ENCODE results near the gene XPO5.
A peak's percentile ranks its signal among the peaks of the same experiment; 100 is the strongest.

Gene XPO5

GRCh38 chr6:43494766-43495165 lies 81.1 kb downstream of the XPO5 start:
- DNase-seq: no peak

DNA sequence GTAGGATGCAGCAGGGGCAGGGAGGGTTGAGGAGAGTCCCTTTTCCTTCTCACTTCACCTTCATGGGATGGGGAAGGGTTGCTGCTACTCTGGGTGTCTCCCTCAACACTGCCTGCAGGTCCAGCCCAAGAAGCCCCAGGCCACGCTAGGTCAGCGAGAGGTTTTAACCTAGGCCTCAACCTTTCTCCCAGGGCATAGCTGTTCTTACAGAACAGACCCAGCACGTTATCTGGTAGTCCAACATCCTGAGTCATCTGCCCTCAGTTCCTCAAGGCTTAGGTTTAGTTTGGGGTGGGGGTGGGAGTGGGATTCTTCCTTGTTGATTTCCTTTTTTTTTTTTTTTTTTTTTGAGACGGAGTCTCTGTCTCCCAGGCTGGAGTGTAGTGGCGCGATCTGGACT lies 81.5 kb downstream of the XPO5 start:
- no peak for DNase-seq

- no peak for DNase-seq
Measured at GRCh38 chr6:43493833-43494232, 82.0 kb downstream of the XPO5 start.

DNA sequence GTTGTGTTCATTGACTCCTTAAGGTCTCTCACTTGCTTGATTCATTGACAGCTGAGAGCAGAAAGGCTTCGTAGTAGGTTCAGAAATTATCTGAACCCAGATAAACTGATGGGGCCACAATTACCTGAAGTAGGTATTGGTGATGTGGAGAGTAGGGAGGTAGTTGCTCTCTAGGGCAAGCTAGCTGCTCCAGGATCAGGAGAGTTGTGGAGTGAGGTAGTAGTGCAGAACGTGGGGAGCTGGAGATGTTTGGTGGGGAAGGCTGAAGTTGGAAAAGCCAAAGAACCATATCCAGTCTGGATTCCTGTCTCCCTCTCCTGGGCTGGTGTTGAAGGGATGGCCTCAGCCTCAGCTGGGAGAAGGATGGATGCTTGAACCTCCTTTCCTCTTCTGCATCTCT lies 82.6 kb downstream of the XPO5 start:
- DNase-seq: no peak

- DNase-seq: no peak
Measured at GRCh38 chr6:43492673-43493072, 83.2 kb downstream of the XPO5 start.

DNA sequence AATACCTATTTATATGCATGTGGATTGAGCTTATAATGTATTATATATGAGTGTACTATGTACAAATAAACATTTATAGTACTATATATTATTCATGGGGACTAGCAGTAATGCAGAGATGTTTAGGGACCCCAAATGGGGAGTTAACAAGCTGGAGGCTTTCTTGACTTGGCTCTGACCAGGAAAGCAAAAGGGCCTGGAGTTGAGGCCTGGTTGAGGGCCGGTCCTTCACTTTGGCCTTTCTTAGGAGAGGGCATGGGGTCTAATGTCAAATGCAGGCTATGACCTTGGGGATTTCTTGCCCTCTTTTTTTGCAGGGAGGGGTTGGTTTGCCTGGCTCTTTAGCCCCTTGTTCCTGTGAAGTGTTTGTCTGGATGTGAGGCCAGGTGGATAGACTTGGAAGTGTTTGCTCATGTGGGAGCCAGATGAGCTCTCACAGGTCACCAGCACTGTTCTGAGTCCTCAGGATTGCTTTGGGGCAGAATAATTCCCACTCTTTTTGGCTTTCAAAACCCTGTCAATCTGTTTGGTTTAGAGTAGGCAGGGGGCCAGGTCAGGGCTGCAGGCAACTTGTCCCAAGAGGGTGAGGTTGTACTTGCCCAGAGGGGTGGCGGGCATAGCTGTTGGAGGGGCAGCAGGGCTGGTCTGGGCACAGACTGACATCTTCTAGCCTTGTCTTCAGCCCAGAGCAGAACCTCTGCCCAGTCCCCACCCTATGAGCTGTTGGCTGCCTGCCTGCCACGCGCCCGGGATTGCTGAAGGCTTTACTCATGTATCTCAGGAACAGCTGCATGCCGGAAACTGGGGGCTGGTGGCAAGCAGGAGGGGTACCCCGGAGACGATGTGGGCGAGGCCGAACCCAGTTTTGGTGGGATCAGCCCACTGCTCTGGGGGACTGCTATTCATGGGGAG lies 83.8 kb downstream of the XPO5 start:
- no peak for DNase-seq

- DNase-seq: no peak
Measured at GRCh38 chr6:43490523-43490939, 85.3 kb downstream of the XPO5 start.

DNA sequence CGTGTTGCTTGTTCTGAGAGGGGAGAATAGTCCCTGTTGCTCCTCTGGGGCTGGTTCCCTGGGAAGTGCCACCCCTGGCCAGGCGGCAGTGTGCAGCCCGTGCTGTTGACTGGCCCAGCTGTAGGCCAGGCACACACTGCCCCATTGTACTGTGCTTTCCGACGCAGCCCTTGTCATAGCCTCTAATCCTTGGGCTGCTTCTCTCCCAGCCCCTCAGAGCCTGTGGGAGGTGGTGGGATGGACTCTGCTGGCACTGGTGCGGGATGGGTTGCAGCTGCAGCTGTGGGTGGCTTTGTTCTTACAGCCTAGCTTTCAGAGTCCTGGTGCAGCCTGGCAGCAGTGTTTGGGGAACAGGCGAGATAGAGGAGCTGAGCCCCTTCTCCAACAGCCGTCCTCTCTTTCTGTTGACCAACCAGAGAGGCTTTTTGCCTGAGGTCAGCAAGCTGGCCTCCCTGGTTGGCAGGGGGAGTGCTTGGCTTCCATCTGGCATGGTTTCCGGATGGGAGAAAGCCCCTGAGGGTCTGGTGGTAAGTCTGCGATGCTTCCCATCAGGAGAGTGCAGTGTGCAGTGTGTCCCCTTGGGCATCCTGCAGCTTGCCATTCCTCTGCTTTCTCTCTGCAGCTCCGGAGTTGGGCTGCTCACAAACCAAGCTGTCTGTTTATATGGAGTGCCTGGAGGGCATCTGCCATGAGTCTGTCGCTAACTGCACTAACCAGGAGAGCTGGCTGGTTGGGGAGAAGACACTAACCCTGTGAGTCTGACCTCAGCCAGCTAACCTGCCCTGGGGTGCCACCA lies 86.4 kb downstream of the XPO5 start:
- no peak for DNase-seq

DNA sequence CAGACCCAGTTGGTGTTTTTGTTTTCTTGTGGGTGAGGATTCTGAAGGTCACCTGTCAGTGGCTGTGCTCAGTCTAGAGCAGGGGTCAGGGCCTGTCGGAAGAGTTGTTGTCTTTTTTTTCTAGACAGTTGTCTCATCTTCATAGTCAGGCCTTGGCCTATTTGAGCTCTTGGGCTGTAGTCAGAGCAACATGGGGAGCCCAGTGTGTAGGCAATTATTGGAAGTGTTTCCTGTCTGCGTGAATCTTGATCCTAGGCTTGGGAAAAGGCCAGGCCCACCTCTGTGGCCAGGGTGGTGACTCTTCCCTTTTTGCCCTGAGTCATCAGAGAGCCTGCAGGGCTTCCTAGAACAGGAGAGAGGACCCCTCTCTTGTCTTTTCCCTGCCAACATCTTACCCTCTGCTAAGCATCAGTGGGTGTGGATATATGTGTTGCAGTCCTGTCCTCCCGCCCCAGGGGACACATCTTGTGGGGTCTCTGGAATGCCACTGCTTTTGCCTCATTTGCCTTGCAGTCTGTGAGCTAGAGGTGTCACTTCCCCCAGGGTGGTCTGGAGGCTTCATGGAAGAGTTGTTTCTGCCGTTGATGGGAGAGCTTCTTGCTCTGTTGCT lies 87.1 kb downstream of the XPO5 start:
- DNase-seq: no peak

DNA sequence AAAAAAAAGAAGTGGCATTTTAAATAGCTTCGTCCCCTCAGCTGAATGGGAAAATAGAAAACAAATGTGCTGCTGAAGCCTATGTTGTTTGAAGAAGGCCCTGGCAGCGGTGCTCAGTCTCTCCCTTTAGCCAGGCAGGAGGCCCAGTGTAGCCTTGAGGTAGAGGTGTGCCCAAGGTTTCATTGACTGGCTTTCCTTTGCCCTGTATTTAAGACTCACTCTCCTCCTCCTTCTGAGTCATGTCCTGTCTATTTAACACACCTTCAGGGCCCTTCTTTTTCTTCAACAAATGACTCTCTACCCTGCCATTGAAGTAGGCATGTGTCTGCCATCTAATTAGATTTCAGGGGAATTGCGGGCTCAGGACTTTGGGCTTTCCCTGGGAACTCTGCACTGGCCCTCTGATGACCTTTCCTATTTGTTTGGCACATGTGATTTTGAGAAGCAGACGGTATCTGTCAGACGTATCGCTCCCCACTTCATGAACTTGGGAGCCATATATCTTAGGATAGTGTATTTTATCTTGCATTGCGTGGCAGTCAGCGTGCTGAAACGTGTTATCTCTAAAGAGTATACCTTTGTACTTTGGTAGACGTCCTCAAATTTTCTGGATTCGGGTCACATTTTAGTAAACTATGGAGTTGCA lies 94.1 kb downstream of the XPO5 start:
- DNase-seq: no peak

GRCh38 chr6:43481075-43481474 lies 94.8 kb downstream of the XPO5 start:
- no peak for DNase-seq

DNA sequence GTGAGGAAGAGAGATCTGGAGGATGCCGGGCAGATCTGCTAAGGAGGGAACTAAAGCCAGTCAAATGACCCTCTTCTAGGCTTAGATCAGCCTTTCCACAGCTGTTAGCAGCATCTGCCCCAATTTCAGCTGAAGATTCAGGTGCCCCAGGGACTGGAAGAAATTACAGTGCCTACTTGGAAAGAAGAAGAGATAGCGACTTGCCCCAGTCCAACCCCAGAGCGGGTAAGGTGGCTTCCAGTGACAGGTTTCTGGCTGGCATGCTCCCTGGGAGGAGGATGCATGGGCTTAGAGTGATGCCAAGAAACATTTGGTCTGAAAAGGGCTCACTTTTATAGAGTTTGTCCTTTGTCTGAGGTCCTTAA lies 97.8 kb downstream of the XPO5 start:
- DNase-seq: no peak

GRCh38 chr6:43477235-43478007 lies 98.4 kb downstream of the XPO5 start, which contains the start of gene TJAP1:
Gene TJAP1, plus strand, starts transcription at chr6:43477570. Its CDS starts 21,432 bp downstream, at chr6:43499002.
- peak; percentile 99 for DNase-seq

DNA sequence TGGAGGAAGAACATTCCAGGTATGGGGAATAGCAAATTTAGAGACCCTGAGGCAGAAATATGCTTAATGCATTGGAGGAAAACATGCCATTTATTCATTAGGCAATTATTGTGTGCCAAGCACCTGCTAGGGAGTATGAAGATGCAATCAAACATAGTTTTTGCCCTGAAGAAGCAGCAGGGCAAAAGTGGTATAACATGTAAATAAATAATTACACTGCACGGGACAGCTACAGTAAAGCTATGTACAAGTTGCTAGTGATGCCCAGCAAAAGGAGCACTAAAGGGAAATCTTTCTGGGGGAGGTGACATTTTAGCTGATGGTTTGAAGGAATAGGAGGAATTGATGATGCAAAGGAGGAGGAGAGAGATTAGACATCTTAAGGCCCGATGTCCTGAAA lies 99.1 kb downstream of the XPO5 start:
- DNase-seq: no peak

DNA sequence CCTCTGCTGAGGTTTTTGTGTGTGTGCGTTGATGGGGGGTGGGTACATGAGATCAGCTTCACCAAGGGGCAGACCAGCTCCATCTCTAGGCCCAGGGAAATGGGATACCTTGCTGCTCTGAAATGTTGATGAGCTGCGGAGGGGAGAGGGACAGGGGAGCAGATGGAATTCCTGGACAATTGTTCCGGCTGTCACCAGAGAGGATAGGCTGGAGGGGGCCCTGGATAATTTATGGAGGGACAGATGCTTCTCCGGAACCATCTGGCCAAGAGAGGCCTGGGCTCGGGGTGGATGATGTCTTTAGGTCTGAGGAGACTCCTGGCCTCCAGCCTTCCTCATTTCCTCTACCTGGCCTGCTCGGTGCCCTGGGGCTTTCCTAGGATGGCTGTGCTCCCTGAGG lies 100.3 kb downstream of the XPO5 start:
- DNase-seq: no peak

DNA sequence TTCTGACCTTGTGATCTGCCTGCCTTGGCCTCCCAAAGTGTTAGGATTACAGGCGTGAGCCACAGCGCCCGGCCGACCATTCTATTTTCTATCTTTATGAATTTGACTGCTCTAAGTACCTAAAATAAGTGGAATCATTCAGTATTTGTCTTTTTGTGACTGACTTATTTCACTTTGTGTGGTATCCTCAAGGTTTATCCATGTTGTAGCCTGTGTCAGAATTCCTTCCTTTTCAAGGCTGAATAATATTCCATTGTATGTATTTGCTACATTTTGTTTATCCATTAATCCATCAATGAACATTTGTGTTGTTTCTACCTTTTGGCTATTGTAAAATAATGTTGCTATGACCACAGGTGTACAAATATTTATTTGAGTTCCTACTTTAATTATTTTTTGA lies 103.3 kb downstream of the XPO5 start:
- DNase-seq: no peak
